ENCODE measurements around the gene DAB2IP.

The DAB2IP gene

DNA sequence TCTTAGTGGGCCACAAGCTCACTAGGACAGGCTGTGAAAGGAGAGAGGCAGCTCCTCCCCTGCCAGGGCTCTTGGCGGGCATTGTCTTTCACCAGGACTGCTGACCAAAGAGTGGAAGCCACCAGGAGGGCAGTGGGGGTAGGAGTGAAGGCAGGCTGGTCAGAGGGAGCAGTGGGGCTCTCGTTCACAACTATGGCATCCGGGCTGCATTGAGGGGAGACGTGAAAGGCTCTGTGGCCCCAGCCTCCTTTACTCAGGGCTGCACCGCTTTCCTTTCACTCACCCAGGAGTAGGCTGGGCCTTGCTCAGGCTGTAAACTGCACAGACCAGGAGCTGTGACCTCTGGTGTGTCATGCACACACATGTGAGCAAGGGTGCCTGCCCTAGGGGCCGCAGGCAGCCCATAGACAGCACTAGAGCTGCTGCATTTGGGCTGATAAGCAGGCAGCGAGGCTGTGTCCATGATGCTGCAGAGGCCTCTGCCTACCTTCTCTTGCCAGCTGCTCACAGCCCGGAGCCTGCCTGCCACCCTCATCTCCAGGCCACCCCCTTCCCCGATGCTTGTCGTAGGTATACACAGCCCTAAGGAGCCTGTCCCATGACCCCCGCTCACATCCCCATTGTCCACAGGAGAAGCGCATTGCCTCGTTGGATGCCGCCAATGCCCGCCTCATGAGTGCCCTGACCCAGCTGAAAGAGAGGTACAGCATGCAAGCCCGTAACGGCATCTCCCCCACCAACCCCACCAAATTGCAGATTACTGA, 130.4 kb downstream of the DAB2IP start:
- H3K36me3 ChIP-seq (ENCODE audit: insufficient read depth, low read length) = no peaks in the 10 kb centered on the region
- H3K27me3 ChIP-seq (ENCODE audit: insufficient read depth, low read length, poor library complexity) = peaks cover 7% of the 10 kb centered on the region
- ATAC-seq (ENCODE audit: insufficient read depth, low read depth) = no peak
- no peaks in the 10 kb centered on the region for H3K79me2 ChIP-seq (ENCODE audit: insufficient read depth, low read length)
- peaks cover 7% of the 10 kb centered on the region; the same call in 1 of the 2 replicates for H3K4me1 ChIP-seq (ENCODE audit: insufficient read depth, low read length)
- H3K27ac ChIP-seq (ENCODE audit: low read length) = no peak overlapping the region
- no peak overlapping the region for H3K4me2 ChIP-seq (ENCODE audit: insufficient read depth, low read length)
- H3K4me3 ChIP-seq (ENCODE audit: low read depth in 1 of 2, low read length in 2 of 2) = no peak overlapping the region
- no peak overlapping the region for H3K9ac ChIP-seq (ENCODE audit: low read depth, low read length)
- H2AFZ ChIP-seq (ENCODE audit: low read depth, low read length) = no peak overlapping the region
- no peaks in the 10 kb centered on the region; the same call in 1 of the 2 replicates for H4K20me1 ChIP-seq (ENCODE audit: insufficient read depth, low read length)
- H3K9me3 ChIP-seq (ENCODE audit: insufficient read depth, low read length, severe bottlenecking) = no peaks in the 10 kb centered on the region
- no peak for DNase-seq
- TF ChIP-seq EZH2 (IDR thresholded peaks at IDR 0.05; ENCODE audit: borderline replicate concordance, low read depth, low read length, severe bottlenecking) = no peak
- no peak for TF ChIP-seq CTCF (IDR thresholded peaks at IDR 0.05; ENCODE audit: borderline replicate concordance, extremely low read depth, low read length, poor library complexity, severe bottlenecking)

DNA sequence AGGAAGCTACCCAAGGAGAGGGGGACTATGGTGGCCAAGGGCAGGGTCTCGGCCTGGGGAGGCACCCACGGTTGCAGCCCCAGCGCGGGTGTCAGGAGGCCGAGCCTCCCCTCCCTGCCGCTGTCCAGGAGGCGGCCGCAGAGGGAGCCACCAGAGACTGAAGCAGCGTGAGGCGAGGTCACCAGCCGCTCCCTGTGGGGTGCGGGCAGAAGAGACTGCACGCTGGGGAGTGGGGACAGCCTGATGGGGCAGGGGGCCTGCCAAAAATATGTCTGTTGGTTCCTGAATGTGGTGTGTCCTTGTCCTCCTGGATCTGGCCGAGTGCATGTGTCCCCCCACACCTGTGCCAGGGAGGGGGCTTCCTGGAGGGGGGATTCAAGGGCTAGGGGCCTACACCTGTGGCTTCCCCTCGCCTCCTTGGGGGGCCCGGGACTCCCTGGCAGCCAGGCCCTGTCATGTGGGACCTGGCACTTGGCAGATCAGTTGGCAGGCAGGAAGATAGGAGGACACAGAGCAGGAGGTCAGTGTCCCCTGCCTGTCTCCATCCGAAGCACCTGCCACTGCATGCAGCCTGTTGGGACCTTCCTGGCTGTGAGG, 131.2 kb downstream of the DAB2IP start:
- ATAC-seq (ENCODE audit: insufficient read depth, low read depth) (no peak), DNase-seq (no peak)
- Histone ChIP-seq H2AFZ (ENCODE audit: low read depth, low read length) (no peak overlapping the region), H3K36me3 (ENCODE audit: insufficient read depth, low read length) (no peaks in the 10 kb centered on the region), H3K4me2 (ENCODE audit: insufficient read depth, low read length) (no peak overlapping the region), H3K4me1 (ENCODE audit: insufficient read depth, low read length) (peaks cover 7% of the 10 kb centered on the region; the same call in 1 of the 2 replicates), H3K27me3 (ENCODE audit: insufficient read depth, low read length, poor library complexity) (peaks cover 4% of the 10 kb centered on the region), H3K9ac (ENCODE audit: low read depth, low read length) (no peak overlapping the region), H4K20me1 (ENCODE audit: insufficient read depth, low read length) (no peaks in the 10 kb centered on the region; the same call in 1 of the 2 replicates), H3K4me3 (ENCODE audit: low read depth in 1 of 2, low read length in 2 of 2) (no peak overlapping the region), H3K9me3 (ENCODE audit: insufficient read depth, low read length, severe bottlenecking) (no peaks in the 10 kb centered on the region), H3K79me2 (ENCODE audit: insufficient read depth, low read length) (no peaks in the 10 kb centered on the region), H3K27ac (ENCODE audit: low read length) (no peak overlapping the region)
- TF ChIP-seq CTCF (IDR thresholded peaks at IDR 0.05; ENCODE audit: borderline replicate concordance, extremely low read depth, low read length, poor library complexity, severe bottlenecking) (no peak), EZH2 (IDR thresholded peaks at IDR 0.05; ENCODE audit: borderline replicate concordance, low read depth, low read length, severe bottlenecking) (no peak)

- Histone ChIP-seq H3K27me3 (ENCODE audit: insufficient read depth, low read length, poor library complexity) (peaks cover 4% of the 10 kb centered on the region), H3K9ac (ENCODE audit: low read depth, low read length) (no peak overlapping the region), H3K79me2 (ENCODE audit: insufficient read depth, low read length) (no peaks in the 10 kb centered on the region), H2AFZ (ENCODE audit: low read depth, low read length) (no peak overlapping the region), H3K4me1 (ENCODE audit: insufficient read depth, low read length) (peaks cover 7% of the 10 kb centered on the region; the same call in 1 of the 2 replicates), H3K36me3 (ENCODE audit: insufficient read depth, low read length) (no peaks in the 10 kb centered on the region), H3K4me2 (ENCODE audit: insufficient read depth, low read length) (no peak overlapping the region), H3K4me3 (ENCODE audit: low read depth in 1 of 2, low read length in 2 of 2) (no peak overlapping the region), H3K27ac (ENCODE audit: low read length) (no peak overlapping the region), H4K20me1 (ENCODE audit: insufficient read depth, low read length) (no peaks in the 10 kb centered on the region; the same call in 1 of the 2 replicates), H3K9me3 (ENCODE audit: insufficient read depth, low read length, severe bottlenecking) (no peaks in the 10 kb centered on the region)
- DNase-seq (no peak), ATAC-seq (ENCODE audit: insufficient read depth, low read depth) (no peak)
- no peak for TF ChIP-seq EZH2 (IDR thresholded peaks at IDR 0.05; ENCODE audit: borderline replicate concordance, low read depth, low read length, severe bottlenecking)
Measured at GRCh38 chr9:121783111-121783510, 131.7 kb downstream of the DAB2IP start.

Data from DND-41 (cell line).